Stimulated activated CD4-positive, alpha-beta T cell treated with anti-CD3 and anti-CD28 coated beads, Interleukin-15, amount 100 ng/mL, for 1 hour (primary cell): Measurements from ENCODE around the gene WNK3.

Source experiments
- DNase-seq, 2 donors: peaks; one replicate each; pipeline ENCODE4 v3.0.0-alpha.2; 2020; ENCODE audit warnings: low read depth in 1 of 2, low spot score in 1 of 2

The WNK3 gene

GRCh38 chrX:54246866-54247265 is 111.0 kb downstream of the WNK3 start:
- DNase-seq, result no peak

- no peak for DNase-seq
Measured at GRCh38 chrX:54238588-54238987, 119.3 kb downstream of the WNK3 start.

- DNase-seq, result no peak
Measured at GRCh38 chrX:54237014-54237413, 120.8 kb downstream of the WNK3 start.

- DNase-seq, result no peak
Measured at GRCh38 chrX:54230435-54231148, 127.3 kb downstream of the WNK3 start.

- DNase-seq, result no peak
Measured at GRCh38 chrX:54223581-54223980, 134.3 kb downstream of the WNK3 start.

GRCh38 chrX:54213603-54214002 is 144.2 kb downstream of the WNK3 start:
- no peak for DNase-seq

- no peak for DNase-seq
Measured at GRCh38 chrX:54208531-54208930, 149.3 kb downstream of the WNK3 start.

- no peak for DNase-seq
Measured at GRCh38 chrX:54198262-54198661, 159.6 kb downstream of the WNK3 start.

GRCh38 chrX:54194982-54195588 is 162.8 kb downstream of the WNK3 start:
- no peak for DNase-seq

- DNase-seq, result no peak
Measured at GRCh38 chrX:54193085-54193821, 164.6 kb downstream of the WNK3 start.

- DNase-seq, result no peak
Measured at GRCh38 chrX:54184474-54184873, 173.4 kb downstream of the WNK3 start.

GRCh38 chrX:54182864-54183613 is 174.8 kb downstream of the WNK3 start, which contains the start of gene FAM120C:
TSS of gene FAM120C (minus strand) at chrX:54183254. CDS start at chrX:54183198, 56 bp downstream.
- peak; percentile 26 to 57 for DNase-seq

GRCh38 chrX:54182194-54182863 is 175.5 kb downstream of the WNK3 start:
- DNase-seq, result peak; percentile 32 to 50

- DNase-seq, result no peak
Measured at GRCh38 chrX:54181202-54181953, 176.5 kb downstream of the WNK3 start.

- DNase-seq, result no peak
Measured at GRCh38 chrX:54180403-54180802, 177.4 kb downstream of the WNK3 start.

- no peak for DNase-seq
Measured at GRCh38 chrX:54178100-54178940, 179.5 kb downstream of the WNK3 start.

GRCh38 chrX:54177306-54177705 is 180.5 kb downstream of the WNK3 start:
- DNase-seq, result no peak

- no peak for DNase-seq
Measured at GRCh38 chrX:54173791-54174190, 184.1 kb downstream of the WNK3 start.

- DNase-seq, result no peak
Measured at GRCh38 chrX:54172455-54172854, 185.4 kb downstream of the WNK3 start.
